Esophagus muscularis mucosa (tissue), 4 donors: ENCODE results near the gene ANKRD6.

Source experiments
- EP300 ChIP-seq: sonication (generic); formaldehyde crosslinking; IDR thresholded peaks from one replicate; pipeline ENCODE4 v1.6.1; 2017; ENCODE audit warnings: antibody characterized with exemption
- POLR2A ChIP-seq: fragments of 450-650 bp; IDR thresholded peaks from one replicate; pipeline ENCODE4 v1.6.1; 2017; ENCODE audit warnings: antibody characterized with exemption, moderate library complexity, mild to moderate bottlenecking, low read depth
- POLR2AphosphoS5 ChIP-seq, 2 donors: sonication (generic); formaldehyde crosslinking; IDR thresholded peaks; one replicate each; pipeline ENCODE4 v1.6.1; 2017; ENCODE audit warnings: antibody characterized with exemption in 2 of 2
- TF ChIP-seq, protein P1 (sequence below), 3 experiments: fragments of 200-600 bp in 2 of 3; fragments of 450-650 bp in 1 of 3; sonication (generic) in 2 of 3; IDR thresholded peaks; one replicate each; pipeline ENCODE4 v1.5.1; 2017 to 2019; ENCODE audit warnings: antibody characterized with exemption in 3 of 3, mild to moderate bottlenecking in 2 of 3, moderate library complexity in 1 of 3

DNA sequence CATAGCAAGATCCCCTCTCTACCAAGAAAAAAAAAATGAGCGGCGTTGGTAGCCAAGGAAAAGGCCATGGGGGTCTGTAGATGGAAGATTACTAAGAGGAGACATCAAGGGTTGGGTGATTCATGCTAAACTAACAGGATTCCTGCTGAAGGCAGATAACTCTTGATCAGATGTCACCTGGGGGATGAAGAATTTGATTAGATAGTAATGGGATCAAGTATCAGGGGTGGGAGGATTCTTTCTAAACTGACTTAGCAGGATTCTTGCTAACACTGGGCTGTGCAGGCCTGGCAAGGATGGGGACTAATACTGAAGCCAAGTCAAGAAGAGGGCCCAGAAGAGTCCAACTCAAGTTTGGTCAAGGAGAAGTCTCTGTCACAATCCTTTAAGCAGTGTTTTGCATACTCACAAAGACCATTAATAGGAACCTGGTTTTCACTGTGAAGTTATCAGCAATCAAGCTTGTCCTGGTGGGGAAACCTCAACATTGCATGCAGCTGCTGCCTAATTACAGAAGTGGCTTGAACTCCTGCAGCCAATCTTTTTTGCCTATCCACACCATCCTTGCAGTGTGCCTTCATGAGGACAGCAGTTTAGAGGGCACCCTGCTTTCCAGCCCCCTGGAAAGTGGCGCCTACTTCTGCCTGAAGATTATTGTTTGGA lies 61.3 kb downstream of the ANKRD6 start:
- TF ChIP-seq POLR2AphosphoS5 (IDR thresholded peaks at IDR 0.05) (no peak), POLR2A (no peak), EP300 (no peak)
- TF ChIP-seq, protein P1, sequence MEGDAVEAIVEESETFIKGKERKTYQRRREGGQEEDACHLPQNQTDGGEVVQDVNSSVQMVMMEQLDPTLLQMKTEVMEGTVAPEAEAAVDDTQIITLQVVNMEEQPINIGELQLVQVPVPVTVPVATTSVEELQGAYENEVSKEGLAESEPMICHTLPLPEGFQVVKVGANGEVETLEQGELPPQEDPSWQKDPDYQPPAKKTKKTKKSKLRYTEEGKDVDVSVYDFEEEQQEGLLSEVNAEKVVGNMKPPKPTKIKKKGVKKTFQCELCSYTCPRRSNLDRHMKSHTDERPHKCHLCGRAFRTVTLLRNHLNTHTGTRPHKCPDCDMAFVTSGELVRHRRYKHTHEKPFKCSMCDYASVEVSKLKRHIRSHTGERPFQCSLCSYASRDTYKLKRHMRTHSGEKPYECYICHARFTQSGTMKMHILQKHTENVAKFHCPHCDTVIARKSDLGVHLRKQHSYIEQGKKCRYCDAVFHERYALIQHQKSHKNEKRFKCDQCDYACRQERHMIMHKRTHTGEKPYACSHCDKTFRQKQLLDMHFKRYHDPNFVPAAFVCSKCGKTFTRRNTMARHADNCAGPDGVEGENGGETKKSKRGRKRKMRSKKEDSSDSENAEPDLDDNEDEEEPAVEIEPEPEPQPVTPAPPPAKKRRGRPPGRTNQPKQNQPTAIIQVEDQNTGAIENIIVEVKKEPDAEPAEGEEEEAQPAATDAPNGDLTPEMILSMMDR (IDR thresholded peaks at IDR 0.05), result no peak
